Activated gamma-delta T cell (primary cell): ENCODE data around the gene BEGAIN.
"Not testable (repeated sequence)": the region's sequence is repeated elsewhere in the genome, so short reads cannot be mapped to it uniquely, and the experiment has no call there.

Source experiments
- DNase-seq: peaks from one replicate; lab custom pipeline; 2025; lab: John Stamatoyannopoulos, UW

BEGAIN gene

DNA sequence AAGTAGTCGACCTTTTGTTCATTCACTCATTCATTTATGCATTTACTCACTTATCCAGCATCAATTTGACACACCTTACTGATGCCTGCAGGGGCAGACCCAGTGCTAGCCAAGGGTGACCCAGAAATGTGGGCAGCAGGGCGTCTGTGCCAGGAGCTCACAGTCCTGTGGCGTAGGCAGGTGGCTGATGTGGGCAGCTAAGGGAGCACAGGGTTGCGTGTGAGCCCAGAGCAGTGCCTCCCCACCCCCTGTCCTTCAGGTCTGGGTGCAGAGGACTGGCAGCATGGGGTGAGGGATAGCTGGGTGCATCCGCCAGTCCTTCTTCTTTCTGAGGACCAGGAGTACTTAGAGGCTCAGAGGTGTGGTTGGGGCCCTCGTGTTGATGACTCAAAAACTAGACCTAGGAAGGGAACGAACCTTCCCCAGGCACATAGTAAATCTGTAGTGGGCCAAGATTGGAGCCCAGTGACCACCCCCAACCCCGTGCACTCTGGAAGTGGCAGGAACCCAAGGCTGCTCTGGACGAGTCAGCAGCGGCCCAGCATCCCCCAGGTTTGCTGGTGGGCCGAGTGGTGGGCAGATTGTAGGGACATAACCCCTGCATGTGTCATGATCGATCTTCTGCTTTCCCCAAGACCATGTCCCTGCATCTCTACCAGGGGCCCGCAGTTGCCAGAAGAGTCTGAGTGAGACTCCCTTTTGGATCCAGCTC is 63.9 kb downstream of the BEGAIN start:
- DNase-seq, result no peak

DNA sequence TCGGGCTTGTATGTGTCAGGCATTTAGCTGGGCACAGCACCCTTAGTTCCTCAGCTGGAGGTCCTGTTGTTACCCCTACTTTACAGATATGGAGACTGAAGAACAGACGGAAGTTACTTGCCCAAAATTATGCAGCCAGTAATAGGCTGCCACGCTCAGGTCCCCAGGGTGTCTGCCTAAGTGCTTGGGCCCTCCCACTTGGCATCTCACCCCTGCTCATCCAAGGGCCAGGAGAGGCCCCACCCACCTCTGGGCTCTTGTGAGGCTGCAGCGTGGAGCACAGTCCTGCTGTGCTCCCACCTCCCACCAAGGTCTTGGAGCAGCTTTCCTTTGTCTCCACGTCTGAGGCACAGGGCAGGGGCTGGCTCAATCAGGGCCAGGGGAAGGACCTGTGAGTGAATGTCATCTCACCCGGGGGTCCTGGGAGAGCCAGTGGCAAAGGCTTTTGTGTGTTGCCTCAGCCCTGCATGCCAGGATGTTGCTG is 64.6 kb downstream of the BEGAIN start:
- DNase-seq, result no peak

DNA sequence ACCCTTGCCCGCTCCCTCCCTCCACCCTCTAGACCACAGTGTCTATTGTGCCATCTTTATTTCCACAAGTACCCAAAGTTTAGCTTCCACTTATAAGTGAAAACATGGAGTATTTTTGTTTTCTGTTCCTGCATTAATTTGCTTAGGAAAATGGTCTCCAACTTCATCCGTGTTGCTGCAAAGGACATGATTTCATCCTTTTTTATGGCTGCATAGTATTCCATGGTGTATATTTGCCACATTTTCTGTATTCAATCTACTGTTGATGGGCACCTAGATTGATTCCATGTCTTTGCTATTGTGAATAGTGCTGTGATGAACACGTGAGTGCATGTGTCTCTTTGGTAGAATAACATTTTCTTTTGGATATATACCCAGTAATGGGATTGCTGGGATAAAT is 81.2 kb downstream of the BEGAIN start:
- DNase-seq, result not testable (repeated sequence)

DNA sequence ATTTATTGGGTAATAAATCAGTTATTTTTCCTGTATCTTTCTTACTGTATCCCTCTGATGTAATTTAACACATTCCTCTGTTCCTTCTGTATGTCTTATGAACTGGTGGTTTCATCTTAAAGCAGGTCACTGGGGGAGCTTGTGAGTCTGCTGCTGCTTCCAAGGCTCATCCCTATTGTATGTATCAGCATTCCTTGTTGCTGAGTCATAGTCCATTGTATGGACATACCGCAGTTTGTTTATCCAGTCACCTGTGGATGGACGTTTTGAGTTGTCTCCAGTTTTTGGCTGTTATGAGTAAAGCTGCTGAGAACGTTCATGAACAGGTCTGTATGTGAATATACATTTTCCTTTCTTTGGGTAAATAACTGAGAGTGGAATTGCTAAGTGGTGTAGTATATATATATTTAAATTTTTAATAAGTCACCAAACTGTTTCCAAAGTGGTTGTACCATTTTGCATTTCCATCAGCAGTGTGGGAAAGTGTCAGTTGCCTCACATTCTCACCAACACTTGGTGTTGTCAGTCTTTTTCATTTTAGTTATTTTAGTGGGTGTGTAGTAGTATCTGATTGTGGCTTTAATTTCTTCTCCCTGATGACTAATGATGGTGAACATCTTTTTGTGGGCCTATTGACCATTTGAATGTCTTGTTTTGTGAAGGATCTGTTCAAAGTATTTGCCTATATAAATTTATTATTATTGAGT is 82.7 kb downstream of the BEGAIN start:
- no peak for DNase-seq

DNA sequence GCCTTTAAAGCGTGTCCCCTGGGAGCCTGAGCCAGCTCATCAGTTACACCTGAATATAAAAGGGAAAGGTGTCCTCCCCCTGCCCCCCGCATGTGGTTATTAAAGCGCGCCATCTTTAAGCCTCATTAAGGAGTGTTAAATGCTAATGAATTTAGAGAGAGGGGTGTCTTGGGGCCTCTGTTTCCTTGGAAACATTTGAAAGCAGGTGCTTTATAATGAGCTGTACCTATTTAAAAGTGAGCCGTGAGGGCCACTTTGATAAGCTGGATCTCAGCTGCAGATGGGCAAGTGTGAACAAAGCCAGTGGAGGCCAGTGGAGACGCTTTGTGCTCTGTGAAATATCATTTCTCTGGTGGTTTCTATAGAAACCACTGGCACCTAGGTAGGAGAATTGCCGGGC is 84.0 kb downstream of the BEGAIN start:
- no peak for DNase-seq

DNA sequence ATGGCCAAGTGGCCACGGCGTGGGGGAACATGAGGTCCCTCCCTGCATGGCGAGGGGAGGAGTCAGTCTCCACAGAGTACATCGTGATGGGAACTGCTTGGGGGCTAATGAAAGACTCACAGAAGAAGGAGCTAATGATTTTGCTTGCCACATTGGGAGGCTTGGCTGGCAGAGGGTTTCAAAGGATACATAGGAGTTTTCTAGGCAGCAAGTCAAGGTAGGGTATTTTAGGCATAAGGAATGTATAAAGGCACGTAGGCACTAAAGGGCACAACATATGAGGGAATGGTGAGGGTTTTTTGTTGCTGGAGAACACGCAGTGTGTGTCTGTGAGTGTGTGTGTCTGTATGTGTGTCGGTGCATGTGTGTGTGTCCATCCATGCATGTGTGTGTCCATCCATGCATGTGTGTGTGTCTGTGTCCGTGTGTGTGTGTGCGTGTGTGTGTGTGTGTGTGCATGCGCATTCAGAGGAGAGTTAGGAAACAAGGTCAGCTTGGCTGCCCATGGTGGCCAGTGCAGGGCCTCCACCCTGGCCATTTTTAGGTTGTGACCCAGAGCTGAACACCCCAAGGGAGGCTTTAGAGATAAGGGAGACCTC is 84.5 kb downstream of the BEGAIN start:
- no peak for DNase-seq

DNA sequence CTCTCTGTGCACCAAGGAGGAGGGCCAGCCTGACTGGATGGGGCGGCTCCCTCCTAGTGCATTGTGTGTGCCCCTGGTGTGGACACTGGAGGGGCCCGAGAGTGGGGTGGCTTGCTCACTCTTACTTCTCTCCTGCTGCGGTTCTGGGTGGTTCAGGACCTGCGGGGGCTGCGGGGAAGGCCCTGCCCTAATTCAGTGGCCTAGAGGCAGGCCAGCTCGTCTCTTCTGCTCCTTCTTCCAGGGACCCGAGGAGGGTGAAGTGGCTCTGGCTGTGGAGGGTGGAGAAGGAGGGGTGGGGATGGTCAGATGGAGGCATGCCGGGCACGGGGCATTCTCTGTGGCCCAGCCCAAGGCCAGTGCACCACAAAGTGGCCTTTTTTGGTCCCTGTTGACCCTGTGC is 87.1 kb downstream of the BEGAIN start:
- DNase-seq, result no peak

DNA sequence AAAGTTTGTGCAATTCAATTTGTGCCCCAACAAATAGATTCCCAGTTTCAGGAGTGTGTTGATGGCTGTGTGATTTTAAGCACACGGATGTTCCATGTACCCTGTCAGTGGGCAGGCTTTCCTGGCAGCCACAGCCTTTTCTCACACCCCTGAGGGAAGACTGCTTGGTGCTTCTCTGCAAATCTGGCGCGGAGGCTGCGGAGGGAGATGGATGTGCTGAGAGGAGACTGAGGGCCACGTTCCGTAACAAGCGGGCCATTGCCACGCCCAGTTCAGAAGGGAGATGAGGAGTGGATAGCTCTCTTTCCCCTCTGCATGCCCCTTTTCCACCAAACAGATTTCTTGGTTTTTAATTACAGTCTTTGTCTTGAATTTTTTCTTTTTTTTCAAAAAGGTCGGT is 89.1 kb downstream of the BEGAIN start:
- no peak for DNase-seq

DNA sequence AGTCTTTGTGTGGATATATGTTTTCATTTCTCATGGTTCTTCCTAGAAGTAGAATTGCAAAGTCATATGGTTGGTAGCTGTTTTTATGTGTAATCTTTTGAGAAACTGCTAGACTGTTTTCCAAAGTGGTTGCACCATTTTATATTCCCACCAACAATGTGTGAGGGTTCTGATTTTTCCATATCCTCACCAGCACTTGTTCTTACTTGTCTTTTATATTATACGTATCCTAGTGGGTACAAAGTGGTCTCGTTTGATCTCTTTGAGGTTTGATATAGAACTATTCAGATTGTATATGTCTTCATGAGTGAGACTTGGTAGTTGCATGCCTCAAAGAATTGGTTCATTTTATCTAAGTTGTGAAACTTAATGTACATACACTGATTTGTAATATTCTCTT is 91.3 kb downstream of the BEGAIN start:
- DNase-seq, result no peak

DNA sequence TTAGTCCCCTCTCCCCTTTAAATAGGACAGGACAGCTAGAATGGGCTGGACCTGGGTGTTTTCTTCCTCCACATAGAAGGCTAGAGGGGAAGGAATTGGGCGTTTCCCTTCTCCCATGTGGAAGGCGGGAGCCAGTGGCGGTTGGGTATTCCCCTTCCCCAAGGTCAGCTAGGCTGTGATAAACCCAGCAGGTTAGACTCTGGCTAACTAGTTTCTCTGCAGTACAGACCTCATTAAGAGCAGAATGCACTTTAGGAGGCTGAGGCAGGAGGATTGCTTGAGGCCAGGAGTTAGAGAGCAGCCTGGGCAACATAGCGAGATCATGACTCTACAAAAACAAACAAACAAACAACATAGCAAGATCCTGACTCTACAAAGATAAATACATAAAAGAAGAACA is 92.6 kb downstream of the BEGAIN start:
- DNase-seq, result no peak

DNA sequence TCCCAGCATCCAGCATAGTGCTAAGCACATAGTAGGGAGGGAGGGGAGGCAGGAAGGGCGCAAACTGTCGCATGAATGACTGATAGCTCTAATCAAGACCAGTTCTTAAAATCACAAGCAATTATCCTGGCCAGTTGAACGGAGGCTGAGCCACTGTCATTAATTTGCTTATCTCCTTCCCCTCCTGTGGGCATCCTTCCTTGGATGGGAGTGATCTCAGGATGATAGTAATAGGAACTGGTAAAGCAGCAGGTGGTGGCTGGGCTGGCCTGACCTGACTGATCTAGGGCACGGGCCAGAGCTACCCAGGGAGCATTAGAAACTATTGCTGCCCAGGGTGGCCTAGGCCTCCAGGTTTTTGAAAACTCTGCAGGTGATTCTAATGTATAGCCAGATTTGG is 97.0 kb downstream of the BEGAIN start:
- no peak for DNase-seq

DNA sequence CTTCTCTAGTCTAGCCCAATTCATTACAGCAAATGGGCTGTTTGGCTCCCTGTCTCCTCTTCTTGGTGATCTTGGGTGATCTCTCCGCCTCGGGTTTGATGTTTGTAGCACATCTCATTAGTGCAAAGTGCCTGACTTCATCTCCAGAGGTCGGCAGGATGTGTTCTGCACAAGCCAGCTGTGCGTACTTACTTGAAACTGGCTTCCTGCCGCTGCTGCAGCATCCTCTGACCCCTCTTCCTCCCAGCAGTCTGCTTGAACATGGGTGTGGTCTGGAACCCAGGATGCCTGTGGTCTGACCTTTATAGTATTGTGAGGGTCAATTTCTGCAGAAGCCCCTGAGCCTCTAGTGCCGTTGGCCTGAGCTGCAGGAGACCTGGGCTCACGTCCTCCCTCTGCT is 99.2 kb downstream of the BEGAIN start:
- no peak for DNase-seq

DNA sequence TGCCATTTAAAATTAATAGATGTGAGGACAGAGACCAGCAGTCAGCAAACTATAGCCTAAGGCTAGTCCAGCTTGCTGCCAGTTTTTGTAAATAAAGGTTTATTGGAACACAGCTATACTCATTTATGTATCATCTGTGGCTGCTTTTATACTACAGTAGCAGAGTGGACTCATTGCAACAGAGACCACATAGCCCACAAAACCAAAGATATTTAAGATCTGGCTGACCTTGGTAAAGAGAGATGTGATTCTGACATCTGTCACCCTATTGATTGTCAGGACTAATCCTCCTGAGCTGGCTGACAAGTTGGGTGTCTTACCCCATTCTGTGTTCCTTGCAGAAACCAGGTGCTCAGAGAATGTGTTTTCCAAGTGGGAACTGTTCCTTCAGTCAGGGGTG is 99.9 kb downstream of the BEGAIN start:
- no peak for DNase-seq
